ENCODE data around the gene DNAH14. TPM values are rescaled to one million over a fixed set of nuclear protein-coding genes. Genes with fewer than 3 reads are reported as not detected.

The DNAH14 gene
- total RNA-seq, 1 experiment from 2014 or later, result 39.7 TPM

DNA sequence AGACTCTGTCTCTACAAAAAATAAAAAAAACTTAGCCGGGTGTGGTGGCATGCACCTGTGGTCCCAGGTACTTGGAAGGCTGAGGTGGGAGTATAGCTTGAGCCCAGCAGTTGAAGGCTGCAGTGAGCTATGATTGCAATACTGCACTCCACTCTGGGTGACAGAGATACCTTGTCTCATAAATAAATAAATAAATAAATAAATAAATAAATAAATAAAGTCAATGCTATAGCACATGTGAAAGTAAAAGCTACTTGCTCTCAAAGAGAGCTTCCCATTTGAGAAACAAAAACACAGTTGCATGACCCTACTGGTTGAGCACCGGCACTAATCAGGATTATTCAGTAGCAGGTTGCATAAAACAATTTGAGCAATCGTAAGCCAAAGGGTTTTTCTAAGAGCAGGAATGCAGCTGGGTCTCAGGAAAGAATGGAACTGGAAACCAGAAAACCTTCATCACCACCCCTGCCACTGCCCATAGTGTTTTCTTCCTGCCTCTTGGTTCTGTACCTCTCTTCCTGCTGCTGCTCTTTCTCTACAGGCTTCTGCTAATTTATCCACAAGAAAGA lies 29.3 kb upstream of the DNAH14 start:
- no peak overlapping the region for H2AFZ ChIP-seq (ENCODE audit: low read length)
- H3T11ph ChIP-seq (ENCODE audit: low read length), result no peak overlapping the region
- H3K9me3 ChIP-seq (ENCODE audit: control insufficient read depth, low read depth, low read length), result peaks cover 6% of the 10 kb centered on the region
- no peak overlapping the region for H3K9ac ChIP-seq (ENCODE audit: extremely low read depth, insufficient read length, low read length)
- no peak overlapping the region for H2BK5ac ChIP-seq (ENCODE audit: insufficient read length, low read length)
- no peak overlapping the region for H2BK12ac ChIP-seq (ENCODE audit: insufficient read length, low read depth, low read length)
- no peak overlapping the region for H3K18ac ChIP-seq (ENCODE audit: insufficient read length, low read depth, low read length)
- no peak overlapping the region for H3K23ac ChIP-seq (ENCODE audit: insufficient read length, low read depth, low read length)
- H3K4me2 ChIP-seq (ENCODE audit: insufficient read depth, insufficient read length, low read length), result no peak overlapping the region
- no peak overlapping the region for H3K4ac ChIP-seq (ENCODE audit: low read depth, low read length)
- H2BK20ac ChIP-seq (ENCODE audit: low read depth, low read length, poor library complexity, severe bottlenecking), result no peak overlapping the region
- no peaks in the 10 kb centered on the region for H3K23me2 ChIP-seq (ENCODE audit: insufficient read length, low read depth, low read length, poor library complexity, severe bottlenecking)
- Mint-ChIP-seq H3K27me3 (ENCODE audit: low read depth) (no peaks in the 10 kb centered on the region; the same call in 1 of the 2 replicates), H3K9me3 (peaks cover 0 to 6% of the 10 kb centered on the region in 2 experiments; a peak in 3 of 5 replicates), H3K27ac (no peak overlapping the region; a peak in 1 of 7 replicates), H3K4me3 (no peak overlapping the region), H3K4me1 (no peaks in the 10 kb centered on the region), H3K36me3 (ENCODE audit: insufficient read depth in 1 of 3, low read depth in 3 of 3) (no peaks in the 10 kb centered on the region)
- H4K8ac ChIP-seq (replicated peaks; ENCODE audit: insufficient read length, low read depth, low read length), result no peak overlapping the region
- H3K4me1 ChIP-seq (ENCODE audit: insufficient read depth, low read length), result no peaks in the 10 kb centered on the region
- no peak overlapping the region for H4K91ac ChIP-seq (ENCODE audit: insufficient read length, low read depth, low read length)
- H2BK120ac ChIP-seq (ENCODE audit: low read depth, low read length, poor library complexity, severe bottlenecking), result no peak overlapping the region
- H3K79me1 ChIP-seq (ENCODE audit: insufficient read depth, low read depth, low read length, poor library complexity, severe bottlenecking), result no peaks in the 10 kb centered on the region
- WGBS (ENCODE audit: extremely low coverage, insufficient read length, low lambda C conversion rate), result no CpG with 5 or more reads among the region's 3 CpGs
- H2BK15ac ChIP-seq (ENCODE audit: low read depth, low read length), result no peak overlapping the region
- no peak overlapping the region for H4K5ac ChIP-seq (ENCODE audit: insufficient read length, low read depth, low read length)
- H3K27ac ChIP-seq (ENCODE audit: insufficient read length, low read depth, low read length), result no peak overlapping the region
- no peaks in the 10 kb centered on the region for H3K79me2 ChIP-seq (ENCODE audit: insufficient read depth, low read length)
- H3K27me3 ChIP-seq (ENCODE audit: insufficient read depth, low read length), result no peaks in the 10 kb centered on the region
- no peak for DNase-seq
- TF ChIP-seq, protein P1, sequence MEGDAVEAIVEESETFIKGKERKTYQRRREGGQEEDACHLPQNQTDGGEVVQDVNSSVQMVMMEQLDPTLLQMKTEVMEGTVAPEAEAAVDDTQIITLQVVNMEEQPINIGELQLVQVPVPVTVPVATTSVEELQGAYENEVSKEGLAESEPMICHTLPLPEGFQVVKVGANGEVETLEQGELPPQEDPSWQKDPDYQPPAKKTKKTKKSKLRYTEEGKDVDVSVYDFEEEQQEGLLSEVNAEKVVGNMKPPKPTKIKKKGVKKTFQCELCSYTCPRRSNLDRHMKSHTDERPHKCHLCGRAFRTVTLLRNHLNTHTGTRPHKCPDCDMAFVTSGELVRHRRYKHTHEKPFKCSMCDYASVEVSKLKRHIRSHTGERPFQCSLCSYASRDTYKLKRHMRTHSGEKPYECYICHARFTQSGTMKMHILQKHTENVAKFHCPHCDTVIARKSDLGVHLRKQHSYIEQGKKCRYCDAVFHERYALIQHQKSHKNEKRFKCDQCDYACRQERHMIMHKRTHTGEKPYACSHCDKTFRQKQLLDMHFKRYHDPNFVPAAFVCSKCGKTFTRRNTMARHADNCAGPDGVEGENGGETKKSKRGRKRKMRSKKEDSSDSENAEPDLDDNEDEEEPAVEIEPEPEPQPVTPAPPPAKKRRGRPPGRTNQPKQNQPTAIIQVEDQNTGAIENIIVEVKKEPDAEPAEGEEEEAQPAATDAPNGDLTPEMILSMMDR (conservative IDR thresholded peaks at IDR 0.05), result no peak
- no peak overlapping the region for H3K14ac ChIP-seq (ENCODE audit: insufficient read depth, low read length)
- no peaks in the 10 kb centered on the region for H4K20me1 ChIP-seq (ENCODE audit: control insufficient read depth, insufficient read depth, insufficient read length)
- H3K56ac ChIP-seq (ENCODE audit: insufficient read length, low read depth, low read length), result no peak overlapping the region
- no peak overlapping the region for H2AK5ac ChIP-seq (ENCODE audit: insufficient read length, low read length)
